Hypothalamus (tissue), 51 donors: ENCODE results near the gene IP6K3.

Experiments used
- DNase-seq, 51 donors: peaks; one replicate each; lab custom pipeline; 2025; lab: John Stamatoyannopoulos, UW

IP6K3 gene

GRCh38 chr6:33682341-33682740 is 64.4 kb downstream of the IP6K3 start:
- DNase-seq: no peak

- DNase-seq: no peak
Measured at GRCh38 chr6:33679761-33680160, 66.9 kb downstream of the IP6K3 start.

DNA sequence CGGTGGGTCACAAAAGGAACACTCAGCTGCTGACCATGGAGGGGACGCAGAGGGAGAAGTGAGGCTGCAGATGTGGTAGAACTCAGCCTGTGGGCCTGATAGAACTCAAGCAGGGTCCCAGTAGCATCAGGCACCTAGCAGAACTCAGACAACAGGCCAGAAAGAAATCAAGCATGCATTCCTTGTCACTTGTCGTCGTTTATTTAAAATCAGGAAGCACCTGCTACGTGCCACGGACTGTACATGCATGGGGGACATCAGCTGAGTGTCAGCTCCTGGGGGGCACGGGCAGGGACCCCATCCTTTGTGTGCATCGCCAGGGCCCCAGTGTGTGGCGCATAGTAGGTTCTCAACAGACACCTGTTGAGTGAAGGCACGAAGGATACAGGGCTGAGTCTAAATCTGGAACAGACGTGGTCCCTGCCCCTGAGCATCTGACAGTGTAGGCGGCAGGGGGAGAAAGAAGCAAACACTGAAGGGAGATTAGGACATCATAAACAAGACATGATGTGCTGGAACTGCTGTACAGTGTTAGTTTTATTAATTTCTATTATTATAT is 67.7 kb downstream of the IP6K3 start:
- DNase-seq: no peak

DNA sequence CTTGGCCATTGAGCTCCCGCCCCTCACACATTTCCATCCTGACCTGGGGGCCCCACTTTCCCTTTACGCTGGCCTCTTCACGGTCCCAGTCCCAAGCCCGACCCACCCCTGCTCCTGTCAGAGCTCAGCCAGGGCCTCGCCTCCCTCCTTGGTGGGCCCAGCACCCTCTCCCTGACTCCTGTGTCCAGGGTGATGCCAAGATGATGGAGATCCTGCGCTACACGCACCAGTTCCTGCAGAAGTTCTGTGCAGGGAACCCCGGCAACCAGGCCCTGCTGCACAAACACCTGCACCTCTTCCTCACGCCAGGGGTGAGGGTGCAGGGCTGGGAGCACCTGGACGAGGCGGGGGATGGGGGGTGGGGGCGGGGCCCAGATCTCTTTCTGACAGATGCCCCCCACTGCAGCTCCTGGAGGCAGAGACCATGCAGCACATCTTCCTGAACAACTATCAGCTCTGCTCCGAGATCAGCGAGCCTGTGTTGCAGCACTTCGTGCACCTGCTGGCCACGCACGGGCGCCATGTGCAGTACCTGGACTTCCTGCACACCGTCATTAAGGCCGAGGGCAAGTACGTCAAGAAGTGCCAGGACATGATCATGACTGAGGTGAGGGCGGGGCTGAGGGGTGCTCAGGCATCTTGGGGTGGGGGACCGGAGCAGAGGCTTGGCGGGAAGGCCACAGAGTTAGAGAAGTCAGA is 68.3 kb downstream of the IP6K3 start:
- no peak for DNase-seq

DNA sequence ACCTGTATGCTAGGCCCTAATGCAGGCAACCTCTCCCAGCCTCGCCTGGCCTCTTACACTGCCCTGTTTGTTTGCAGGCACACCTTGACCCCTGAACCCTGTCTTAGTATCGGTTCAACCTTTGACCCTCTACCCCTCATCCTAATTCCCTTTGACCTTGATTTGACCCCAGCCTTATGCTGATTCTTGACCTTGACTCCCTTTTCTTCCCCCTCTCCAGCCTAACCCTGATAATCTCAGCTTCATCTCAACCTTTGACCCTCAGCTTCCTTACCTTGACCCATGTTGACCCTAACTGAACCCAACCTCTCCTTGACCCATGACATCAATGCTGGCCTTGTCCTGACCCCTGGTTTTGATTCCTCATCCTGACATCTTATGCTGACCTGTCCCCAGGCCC is 69.0 kb downstream of the IP6K3 start:
- no peak for DNase-seq

DNA sequence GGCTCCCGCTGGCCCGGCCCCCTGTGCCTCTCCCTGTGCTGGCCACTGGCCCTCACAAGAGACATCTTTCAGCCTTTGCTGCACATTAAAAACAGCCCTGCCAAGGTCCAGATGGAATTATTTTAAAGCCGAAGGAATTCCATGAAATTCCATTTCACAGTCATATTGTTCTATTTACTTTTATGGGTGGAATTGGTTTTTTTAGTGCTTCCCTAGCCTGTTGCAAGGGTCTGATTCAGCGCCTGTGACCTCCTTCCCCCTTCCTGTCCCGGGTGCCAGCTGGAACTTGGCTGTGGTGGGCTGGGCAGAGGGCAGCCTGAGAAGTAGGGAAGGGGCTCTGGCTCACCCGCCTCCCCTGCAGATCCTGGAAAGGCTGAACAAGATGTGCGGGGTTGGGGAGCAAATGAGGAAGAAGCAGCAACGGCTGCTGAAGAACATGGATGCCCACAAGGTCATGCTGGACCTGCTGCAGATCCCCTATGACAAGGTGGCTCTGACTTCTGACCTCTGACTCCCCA is 69.5 kb downstream of the IP6K3 start:
- no peak for DNase-seq

GRCh38 chr6:33676416-33677142 is 70.1 kb downstream of the IP6K3 start:
- DNase-seq: no peak

- no peak for DNase-seq
Measured at GRCh38 chr6:33675968-33676367, 70.7 kb downstream of the IP6K3 start.

DNA sequence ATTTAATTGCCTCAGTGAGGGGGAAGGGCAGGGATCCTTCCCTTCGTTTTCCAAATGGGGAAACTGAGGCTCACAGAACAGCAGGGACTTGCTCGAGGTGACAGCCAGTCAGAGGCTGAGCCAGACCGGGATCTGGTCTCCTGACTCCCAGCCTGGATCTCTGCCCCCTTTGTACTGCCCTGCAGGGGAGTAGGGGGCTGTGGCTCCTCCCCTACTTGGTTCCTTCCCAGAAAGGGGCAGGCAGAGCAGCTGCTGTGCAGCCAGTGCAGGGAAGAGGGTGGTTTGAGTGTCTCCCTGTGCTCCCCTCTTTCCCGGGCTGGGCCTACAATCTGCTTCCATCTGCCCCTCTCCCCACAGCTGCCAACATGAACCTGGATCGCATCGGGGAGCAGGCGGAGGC is 72.9 kb downstream of the IP6K3 start:
- DNase-seq: no peak

- DNase-seq: peak in 3 of 51 donors; percentile 18 to 38 (median 23)
Measured at GRCh38 chr6:33672808-33673207, 73.9 kb downstream of the IP6K3 start.

- DNase-seq: no peak
Measured at GRCh38 chr6:33671744-33672072, 75.0 kb downstream of the IP6K3 start.
